ENCODE results near the gene GGT6. TPM values are rescaled to one million over a fixed set of nuclear protein-coding genes. Genes with fewer than 3 reads are reported as not detected.

Gene GGT6
- total RNA-seq, 1 donor from 2014 or later = 9.6 TPM

DNA sequence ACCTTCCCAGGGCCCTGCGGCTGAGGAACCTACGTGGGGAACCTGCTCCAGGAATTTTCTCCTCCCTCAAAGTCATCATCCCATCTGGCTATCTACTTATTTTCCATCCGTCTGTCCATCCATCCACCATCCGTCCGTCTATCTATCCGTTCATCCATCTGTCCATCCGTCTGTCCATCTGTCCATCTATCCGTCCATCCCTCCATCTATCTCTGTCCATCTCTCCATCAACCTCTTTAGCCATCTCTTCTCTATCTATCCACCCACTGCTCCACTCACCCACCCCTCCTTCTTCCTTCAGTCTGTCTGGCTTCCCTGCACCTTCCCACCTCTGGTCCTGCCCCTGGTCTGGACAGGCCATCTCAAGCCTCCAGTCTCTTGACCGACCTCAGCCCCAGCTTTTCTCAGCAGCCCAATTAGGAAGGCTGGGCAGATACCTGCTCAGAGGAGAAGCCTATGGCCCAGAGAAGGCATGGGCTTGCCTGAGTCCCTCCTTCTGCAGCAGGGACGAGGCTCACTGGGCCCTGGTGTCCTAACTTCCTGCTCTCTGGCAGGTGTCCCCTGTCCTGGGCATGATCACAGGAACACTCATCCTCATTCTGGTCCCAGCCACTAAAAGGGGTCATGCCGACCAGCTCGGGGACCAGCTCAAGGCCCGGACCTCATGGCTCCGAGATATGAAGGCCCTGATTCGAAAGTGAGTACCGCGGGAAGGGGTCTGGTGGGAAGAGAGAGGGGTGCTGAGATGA lies 28.2 kb downstream of the GGT6 start:
- H3K36me3 ChIP-seq = no peaks in the 10 kb centered on the region
- intact Hi-C loops (cut with DNase I) = loop anchor here (10.0 kb wide), 1 partner anchor 97 kb away; the partner anchor contains the start of gene SPNS3
- no peak for DNase-seq (ENCODE audit: extremely low spot score in 2 of 2)
- no peaks in the 10 kb centered on the region for H3K9me3 ChIP-seq
- TF ChIP-seq POLR2AphosphoS5 (IDR thresholded peaks at IDR 0.05; ENCODE audit: insufficient read depth in 1 of 2, low read depth in 1 of 2) = no peak
- TF ChIP-seq, protein P1, sequence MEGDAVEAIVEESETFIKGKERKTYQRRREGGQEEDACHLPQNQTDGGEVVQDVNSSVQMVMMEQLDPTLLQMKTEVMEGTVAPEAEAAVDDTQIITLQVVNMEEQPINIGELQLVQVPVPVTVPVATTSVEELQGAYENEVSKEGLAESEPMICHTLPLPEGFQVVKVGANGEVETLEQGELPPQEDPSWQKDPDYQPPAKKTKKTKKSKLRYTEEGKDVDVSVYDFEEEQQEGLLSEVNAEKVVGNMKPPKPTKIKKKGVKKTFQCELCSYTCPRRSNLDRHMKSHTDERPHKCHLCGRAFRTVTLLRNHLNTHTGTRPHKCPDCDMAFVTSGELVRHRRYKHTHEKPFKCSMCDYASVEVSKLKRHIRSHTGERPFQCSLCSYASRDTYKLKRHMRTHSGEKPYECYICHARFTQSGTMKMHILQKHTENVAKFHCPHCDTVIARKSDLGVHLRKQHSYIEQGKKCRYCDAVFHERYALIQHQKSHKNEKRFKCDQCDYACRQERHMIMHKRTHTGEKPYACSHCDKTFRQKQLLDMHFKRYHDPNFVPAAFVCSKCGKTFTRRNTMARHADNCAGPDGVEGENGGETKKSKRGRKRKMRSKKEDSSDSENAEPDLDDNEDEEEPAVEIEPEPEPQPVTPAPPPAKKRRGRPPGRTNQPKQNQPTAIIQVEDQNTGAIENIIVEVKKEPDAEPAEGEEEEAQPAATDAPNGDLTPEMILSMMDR (IDR thresholded peaks at IDR 0.05) = no peak
- TF ChIP-seq POLR2A (IDR thresholded peaks at IDR 0.05) = no peak
- peaks cover 51% of the 10 kb centered on the region for H3K4me1 ChIP-seq
- H3K27me3 ChIP-seq = no peaks in the 10 kb centered on the region
- H3K27ac ChIP-seq = no peak overlapping the region
- no peak overlapping the region for H3K4me3 ChIP-seq

DNA sequence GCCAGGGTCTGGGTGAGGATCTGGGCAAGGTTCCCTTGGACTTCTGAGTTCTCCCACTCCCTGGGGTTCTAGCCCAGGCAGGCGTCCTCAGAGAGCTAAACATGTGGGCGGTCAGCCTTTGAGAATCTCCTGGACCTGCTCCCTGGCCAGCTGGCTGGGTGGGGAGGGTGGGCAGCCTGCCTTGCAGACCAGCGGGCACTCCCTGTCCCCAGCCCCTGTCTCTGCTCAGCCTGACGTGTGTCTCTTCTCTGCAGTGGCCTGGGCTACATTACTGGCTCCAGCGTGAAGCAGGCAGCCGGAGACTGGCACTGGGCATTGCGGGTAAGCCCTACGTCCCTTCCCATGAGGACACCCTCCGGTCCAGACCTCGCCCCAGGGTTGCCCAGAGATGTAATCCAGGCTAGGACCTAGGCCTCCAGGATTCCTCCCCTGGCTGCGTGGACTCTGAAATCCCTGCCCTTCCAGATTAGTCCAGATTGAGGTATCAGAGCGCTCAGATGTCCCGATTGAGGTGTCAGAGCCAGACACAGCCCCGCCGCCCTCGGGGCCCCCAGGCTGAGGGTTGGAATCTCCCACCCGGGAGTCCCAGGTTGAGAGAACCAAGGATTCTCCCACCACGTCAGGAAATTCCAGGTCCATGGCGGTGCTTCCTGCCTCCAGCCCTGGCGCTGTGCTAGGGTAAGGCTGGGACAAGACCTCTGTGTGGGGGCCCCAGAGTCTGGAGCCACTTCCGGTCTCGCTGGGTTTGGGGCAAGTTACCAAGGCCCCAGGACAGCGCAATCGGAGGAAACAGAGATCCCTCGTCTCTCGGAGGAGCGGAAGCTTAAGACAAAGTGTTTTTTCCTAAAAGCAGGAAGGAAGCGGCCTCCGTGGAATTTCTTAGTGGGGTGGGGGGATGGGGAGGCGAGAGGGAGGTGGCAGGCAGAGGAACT lies 29.3 kb downstream of the GGT6 start:
- Histone ChIP-seq H3K4me1 (peaks cover 43% of the 10 kb centered on the region), H3K4me3 (no peak overlapping the region), H3K9me3 (no peaks in the 10 kb centered on the region), H3K27me3 (no peaks in the 10 kb centered on the region), H3K27ac (no peak overlapping the region), H3K36me3 (no peaks in the 10 kb centered on the region)
- no peak for DNase-seq (ENCODE audit: extremely low spot score in 2 of 2)
- TF ChIP-seq, protein P1 (IDR thresholded peaks at IDR 0.05) = no peak
- TF ChIP-seq POLR2AphosphoS5 (IDR thresholded peaks at IDR 0.05; ENCODE audit: insufficient read depth in 1 of 2, low read depth in 1 of 2) (peak in 1 of 2 donors; percentile 33), POLR2A (IDR thresholded peaks at IDR 0.05) (no peak)
- intact Hi-C loops (cut with DNase I) = loop anchor here (10.0 kb wide), 1 partner anchor 96 kb away; the partner anchor contains the start of gene SPNS3

DNA sequence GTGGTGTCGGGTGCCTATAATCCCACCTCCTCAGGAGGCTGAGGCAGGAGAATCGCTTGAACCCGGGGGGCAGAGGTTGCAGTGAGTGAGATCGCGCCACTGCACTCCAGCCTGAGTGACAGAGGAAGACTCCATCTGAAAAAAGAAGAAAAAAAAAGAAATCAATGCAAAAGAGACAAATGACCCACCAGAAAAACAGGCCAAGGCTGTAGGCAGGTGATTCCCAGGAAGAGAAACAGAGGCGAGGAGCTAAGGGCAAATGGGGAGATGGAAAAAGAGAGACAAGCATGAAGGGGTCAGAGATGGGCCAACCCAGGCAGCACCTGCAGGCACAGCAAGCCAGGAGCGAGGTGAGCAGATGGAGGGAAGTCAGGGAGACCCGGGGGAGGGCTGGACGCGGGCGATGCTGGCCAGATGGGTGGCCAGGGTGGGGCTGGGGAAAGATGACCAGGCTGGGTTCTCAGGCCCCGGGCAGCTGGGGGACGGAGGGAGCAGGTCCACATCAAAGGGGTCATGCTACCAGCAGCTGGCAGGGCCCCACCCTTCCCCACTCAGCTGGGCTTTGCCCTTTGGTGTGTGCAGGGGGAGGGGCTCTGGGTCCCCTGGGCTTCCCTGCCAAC lies 30.7 kb downstream of the GGT6 start:
- Histone ChIP-seq H3K4me3 (no peak overlapping the region), H3K36me3 (no peaks in the 10 kb centered on the region), H3K27ac (no peak overlapping the region), H3K27me3 (no peaks in the 10 kb centered on the region), H3K4me1 (peaks cover 30% of the 10 kb centered on the region), H3K9me3 (no peaks in the 10 kb centered on the region)
- intact Hi-C loops (cut with DNase I) = loop anchor here (10.0 kb wide), 1 partner anchor 95 kb away; the partner anchor contains the start of gene SPNS3
- TF ChIP-seq POLR2A (IDR thresholded peaks at IDR 0.05) = no peak
- TF ChIP-seq POLR2AphosphoS5 (IDR thresholded peaks at IDR 0.05; ENCODE audit: insufficient read depth in 1 of 2, low read depth in 1 of 2) = no peak
- TF ChIP-seq, protein P1 (IDR thresholded peaks at IDR 0.05) = no peak
- DNase-seq (ENCODE audit: extremely low spot score in 2 of 2) = no peak

DNA sequence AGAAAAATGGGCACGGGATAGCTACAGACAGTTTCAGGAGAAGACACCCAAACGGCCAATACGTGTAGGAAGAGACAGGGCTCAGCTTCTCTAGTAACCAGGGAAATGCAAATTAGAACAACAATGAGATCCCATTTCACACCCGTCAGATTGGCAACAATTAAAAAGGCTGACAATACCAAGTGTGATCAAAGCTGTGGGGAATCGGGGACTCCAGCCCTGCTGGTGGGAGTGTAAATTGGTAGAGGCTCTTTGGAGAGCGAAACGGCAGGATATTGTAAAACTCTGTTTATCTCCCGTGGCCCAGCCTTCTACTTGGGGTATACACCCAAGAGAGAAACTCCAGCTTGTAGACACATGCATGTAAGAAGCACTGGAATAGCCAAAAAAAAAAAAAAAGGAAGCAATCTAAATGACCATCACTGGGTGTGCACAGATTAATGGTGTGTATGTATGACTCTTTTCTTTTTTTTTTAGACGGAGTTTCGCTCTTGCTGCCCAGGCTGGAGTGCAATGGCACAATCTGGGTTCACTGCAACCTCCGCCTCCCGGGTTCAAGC lies 32.7 kb downstream of the GGT6 start:
- intact Hi-C loops (cut with DNase I) = no loop called here
- Histone ChIP-seq H3K4me1 (peaks cover 16% of the 10 kb centered on the region), H3K4me3 (no peak overlapping the region), H3K27ac (no peak overlapping the region), H3K27me3 (no peaks in the 10 kb centered on the region), H3K9me3 (no peaks in the 10 kb centered on the region), H3K36me3 (no peaks in the 10 kb centered on the region)
- DNase-seq (ENCODE audit: extremely low spot score in 2 of 2) = no peak
- TF ChIP-seq POLR2AphosphoS5 (IDR thresholded peaks at IDR 0.05; ENCODE audit: insufficient read depth in 1 of 2, low read depth in 1 of 2) = no peak
- no peak for TF ChIP-seq POLR2A (IDR thresholded peaks at IDR 0.05)
- TF ChIP-seq, protein P1 (IDR thresholded peaks at IDR 0.05) = no peak
